ENCODE data around the gene PLA1A. TPM values are rescaled to one million over a fixed set of nuclear protein-coding genes. Genes with fewer than 3 reads are reported as not detected.

Gene PLA1A
- total and polyA plus RNA-seq, 9 donors = 0.07 to 0.37 (median 0.19) TPM; not detected in 2

DNA sequence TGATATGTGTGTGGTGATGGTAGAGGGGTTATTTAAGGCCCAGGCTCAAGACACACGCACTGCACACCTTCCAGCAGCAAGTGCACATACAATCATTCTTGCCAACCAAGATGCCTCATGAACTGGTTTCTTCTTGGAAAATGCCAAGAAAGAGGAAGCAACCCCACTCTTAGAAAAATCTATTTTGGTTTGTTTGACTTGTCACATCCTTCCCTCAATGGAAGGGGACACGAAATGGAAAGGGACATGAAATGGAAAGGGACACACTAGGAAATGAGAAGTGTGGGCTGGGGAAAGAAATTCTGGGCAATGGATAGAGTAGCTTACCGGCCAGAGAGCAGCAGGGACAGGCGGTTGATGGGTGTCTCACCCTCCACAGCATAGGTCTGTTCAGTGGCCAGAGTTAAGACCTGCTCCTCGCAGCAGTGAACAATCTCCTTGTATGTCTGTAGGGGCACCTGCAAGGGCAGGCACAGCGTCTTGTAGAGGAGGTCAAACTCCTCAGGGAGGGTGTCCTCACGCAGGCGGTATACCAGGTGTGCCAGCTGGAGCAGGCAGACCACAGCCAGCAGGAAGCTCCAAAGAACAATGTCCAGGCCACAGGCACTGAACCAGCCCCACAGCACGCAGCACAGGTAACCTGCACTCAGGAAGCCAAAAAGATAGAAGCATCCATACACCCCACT is 62.1 kb downstream of the PLA1A start:
- Histone ChIP-seq H3K36me3 (ENCODE audit: control insufficient read depth, insufficient read depth, low read length) (peaks cover 8% of the 10 kb centered on the region), H3K27me3 (ENCODE audit: control insufficient read depth, insufficient read depth, low read length) (no peaks in the 10 kb centered on the region), H3K9me3 (replicated peaks; ENCODE audit: control insufficient read depth, low read depth, low read length) (no peaks in the 10 kb centered on the region), H3K4me3 (ENCODE audit: low read length) (peak overlapping the region; percentile 36), H3K4me1 (ENCODE audit: control insufficient read depth, insufficient read depth, low read length) (peaks cover 29% of the 10 kb centered on the region), H3K27ac (ENCODE audit: low read length) (peak overlapping the region; percentile 44)
- DNase-seq = peak; percentile 61
- WGBS (ENCODE audit: insufficient coverage) = 80% methylated on average over 6 of the region's 9 CpGs

DNA sequence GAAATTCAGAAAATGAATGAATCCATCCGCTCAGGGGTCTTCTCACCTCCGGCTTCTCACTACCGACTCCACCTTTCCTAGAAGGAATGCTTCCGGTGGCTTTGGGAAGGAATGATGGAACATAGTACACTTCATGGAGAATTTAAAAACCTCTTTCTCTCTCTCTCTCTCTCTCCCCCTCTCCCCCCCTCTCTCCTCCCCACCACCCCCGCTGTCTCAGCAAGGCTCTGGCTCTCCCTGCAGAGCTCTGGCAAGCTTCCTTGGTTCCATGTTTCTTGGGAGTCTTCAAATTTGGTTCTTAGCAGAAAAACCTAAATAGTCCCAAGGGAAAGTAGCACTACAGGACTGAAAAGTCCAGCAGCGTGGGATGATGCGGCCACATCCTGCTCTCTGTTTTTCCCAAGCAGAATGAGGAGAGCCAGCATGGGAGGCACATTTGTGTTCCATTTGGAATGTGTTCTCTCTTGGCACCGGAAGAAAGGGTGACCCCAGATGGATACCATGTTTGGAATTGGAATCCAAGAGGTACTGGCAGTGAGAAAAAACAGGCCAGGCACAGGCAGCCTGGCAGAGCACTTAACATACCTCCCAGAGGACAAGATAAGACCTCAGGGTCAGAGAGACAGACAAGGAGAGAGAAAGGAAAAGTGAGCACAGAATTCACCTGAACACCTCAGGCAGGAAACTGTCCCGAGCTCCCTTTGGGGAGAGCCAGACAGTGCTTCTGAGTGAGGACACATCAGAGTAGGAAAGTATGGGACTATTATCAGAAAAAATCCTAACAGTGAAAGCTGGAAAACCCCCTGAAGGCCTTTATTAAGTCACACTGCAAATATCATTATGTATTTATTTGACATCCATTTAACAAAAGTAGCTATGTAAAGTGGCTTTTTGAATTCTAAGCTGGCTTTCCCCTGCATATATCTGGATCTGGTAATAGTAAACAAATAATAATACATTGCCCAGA is 63.1 kb downstream of the PLA1A start, which contains the start of gene POPDC2:
Gene POPDC2, minus strand, starts transcription at position 116 of the 967 bp plus-strand sequence. CDS start 166 bp downstream, outside the sequence.
- 32% methylated on average over 3 of the region's 9 CpGs for WGBS (ENCODE audit: insufficient coverage)
- peak within 1 kb of the TSS; percentile 44 for H3K27ac ChIP-seq (ENCODE audit: low read length)
- H3K9me3 ChIP-seq (replicated peaks; ENCODE audit: control insufficient read depth, low read depth, low read length) = no peaks in the 10 kb centered on the region
- peak; percentile 64 for DNase-seq
- peaks cover 8% of the 10 kb centered on the region for H3K36me3 ChIP-seq (ENCODE audit: control insufficient read depth, insufficient read depth, low read length)
- H3K4me3 ChIP-seq (ENCODE audit: low read length) = peak within 1 kb of the TSS; percentile 36
- H3K27me3 ChIP-seq (ENCODE audit: control insufficient read depth, insufficient read depth, low read length) = no peaks in the 10 kb centered on the region
- H3K4me1 ChIP-seq (ENCODE audit: control insufficient read depth, insufficient read depth, low read length) = peaks cover 32% of the 10 kb centered on the region

DNA sequence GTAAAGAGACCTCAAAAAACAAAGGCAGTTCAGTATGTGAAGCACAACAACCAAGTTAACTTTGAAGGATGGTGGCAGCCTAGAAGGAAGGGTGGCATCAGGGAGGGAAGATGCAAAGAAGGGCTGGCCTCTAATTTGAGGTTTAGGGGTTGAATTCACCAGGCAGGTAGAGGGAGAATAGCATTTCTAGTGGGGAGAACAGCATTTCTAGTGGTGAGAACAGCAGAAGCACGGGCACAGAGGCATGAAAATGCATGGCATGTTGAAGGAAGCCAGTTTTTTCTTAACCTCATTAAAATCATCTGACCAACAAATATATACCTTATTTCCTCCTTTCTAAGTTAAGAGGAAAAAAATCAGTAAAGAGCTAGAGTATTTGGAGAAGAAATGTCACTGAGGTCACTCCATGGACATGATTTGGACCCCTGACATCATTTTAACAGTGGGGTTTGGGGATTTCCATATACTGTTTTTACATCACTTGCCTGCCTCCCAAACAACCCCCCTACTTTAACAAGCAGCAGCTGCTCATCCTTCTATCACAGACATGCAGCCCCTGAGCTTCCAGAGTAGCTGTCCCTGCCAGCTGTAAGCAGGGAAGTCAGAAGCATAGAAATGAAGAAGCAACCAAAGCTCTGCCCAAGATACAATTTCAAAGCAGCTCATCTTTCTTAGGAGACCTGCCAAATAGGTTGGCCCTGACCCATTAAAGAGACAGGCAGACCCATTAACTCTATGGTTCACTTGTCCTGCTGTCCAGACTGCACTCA is 65.1 kb downstream of the PLA1A start:
- WGBS (ENCODE audit: insufficient coverage) = no CpG with 5 or more reads among the region's 1 CpG
- DNase-seq = peak; percentile 85

DNA sequence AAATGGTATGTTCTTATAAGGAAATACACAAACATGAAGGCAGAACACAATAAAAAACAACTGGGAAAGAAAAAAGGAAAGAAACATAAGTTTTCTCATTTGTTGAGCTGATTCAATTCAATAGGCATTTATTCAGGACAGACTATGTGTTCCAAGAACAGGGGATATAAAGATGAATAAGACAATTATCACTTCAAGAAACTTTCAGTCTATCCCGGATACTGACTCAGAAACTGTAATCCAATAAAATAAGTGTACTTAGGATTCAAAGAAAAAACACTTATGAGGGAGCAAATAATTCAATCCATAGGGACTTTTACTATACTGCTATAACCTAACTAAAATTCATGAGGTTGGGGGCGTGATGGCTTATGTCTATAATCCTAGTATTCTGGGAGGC is 66.2 kb downstream of the PLA1A start:
- peaks cover 32% of the 10 kb centered on the region for H3K4me1 ChIP-seq (ENCODE audit: control insufficient read depth, insufficient read depth, low read length)
- peaks cover 5% of the 10 kb centered on the region for H3K36me3 ChIP-seq (ENCODE audit: control insufficient read depth, insufficient read depth, low read length)
- WGBS (ENCODE audit: insufficient coverage) = no CpG with 5 or more reads among the region's 2 CpGs

More for the DNA sequence above, 65.1 kb downstream of the PLA1A start:
- Histone ChIP-seq H3K9me3 (replicated peaks; ENCODE audit: control insufficient read depth, low read depth, low read length) (no peaks in the 10 kb centered on the region), H3K27me3 (ENCODE audit: control insufficient read depth, insufficient read depth, low read length) (no peaks in the 10 kb centered on the region), H3K36me3 (ENCODE audit: control insufficient read depth, insufficient read depth, low read length) (peaks cover 3% of the 10 kb centered on the region), H3K27ac (ENCODE audit: low read length) (peak overlapping the region; percentile 73), H3K4me3 (ENCODE audit: low read length) (no peak overlapping the region), H3K4me1 (ENCODE audit: control insufficient read depth, insufficient read depth, low read length) (peaks cover 32% of the 10 kb centered on the region)

DNA sequence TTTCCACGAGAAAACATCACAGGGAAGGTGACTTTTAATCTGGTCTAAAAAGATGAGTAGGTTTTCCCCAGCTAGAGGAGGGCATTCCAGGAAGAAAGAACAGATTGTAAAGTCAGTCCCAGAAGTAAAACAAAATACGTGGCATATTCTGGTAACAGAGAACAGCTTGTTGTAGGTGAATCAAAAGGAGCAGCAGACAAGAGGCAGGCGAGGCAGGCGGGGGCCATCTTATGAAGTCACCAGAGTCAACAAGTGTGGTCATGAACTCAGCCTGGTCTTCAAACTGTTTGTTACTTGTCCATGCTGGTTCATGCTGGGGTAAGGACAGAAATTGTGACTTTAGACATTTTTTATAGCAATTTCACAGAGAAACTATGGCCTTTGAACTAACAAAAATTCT is 66.7 kb downstream of the PLA1A start:
- H3K27ac ChIP-seq (ENCODE audit: low read length) = peak overlapping the region; percentile 15
- H3K27me3 ChIP-seq (ENCODE audit: control insufficient read depth, insufficient read depth, low read length) = no peaks in the 10 kb centered on the region
- H3K9me3 ChIP-seq (replicated peaks; ENCODE audit: control insufficient read depth, low read depth, low read length) = no peaks in the 10 kb centered on the region
- H3K4me1 ChIP-seq (ENCODE audit: control insufficient read depth, insufficient read depth, low read length) = peaks cover 32% of the 10 kb centered on the region
- DNase-seq = no peak
- 76% methylated on average over 2 of the region's 4 CpGs for WGBS (ENCODE audit: insufficient coverage)
- H3K4me3 ChIP-seq (ENCODE audit: low read length) = no peak overlapping the region
- peaks cover 2% of the 10 kb centered on the region for H3K36me3 ChIP-seq (ENCODE audit: control insufficient read depth, insufficient read depth, low read length)

More for the DNA sequence above, 66.2 kb downstream of the PLA1A start:
- DNase-seq = no peak
- no peak overlapping the region for H3K4me3 ChIP-seq (ENCODE audit: low read length)
- no peaks in the 10 kb centered on the region for H3K9me3 ChIP-seq (replicated peaks; ENCODE audit: control insufficient read depth, low read depth, low read length)
- peak overlapping the region; percentile 15 for H3K27ac ChIP-seq (ENCODE audit: low read length)
- no peaks in the 10 kb centered on the region for H3K27me3 ChIP-seq (ENCODE audit: control insufficient read depth, insufficient read depth, low read length)

DNA sequence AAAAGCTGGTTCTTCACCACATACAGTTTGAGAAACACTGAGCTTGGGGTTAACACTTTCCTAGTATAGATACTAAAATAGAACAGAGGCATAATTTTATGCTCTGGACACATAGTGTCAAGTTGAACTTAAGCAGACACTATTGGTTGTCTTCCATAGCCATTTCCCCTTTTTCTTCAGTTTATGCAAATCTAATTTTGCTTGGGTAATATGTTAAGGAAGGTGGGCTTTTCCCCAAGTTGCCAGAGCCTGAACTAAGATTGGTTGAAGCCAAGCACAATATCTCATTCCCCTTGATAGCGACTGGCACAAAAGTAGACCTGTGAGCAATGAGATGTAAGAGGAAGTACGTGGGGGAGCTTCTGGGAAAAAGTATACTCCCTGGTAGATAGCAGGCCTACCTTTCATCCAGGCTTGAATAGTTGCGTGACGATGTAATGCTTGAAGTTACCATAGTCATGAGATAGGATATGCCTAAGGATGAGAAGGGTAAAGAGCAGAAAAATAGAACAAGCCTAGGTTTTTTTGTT is 67.2 kb downstream of the PLA1A start:
- Histone ChIP-seq H3K27ac (ENCODE audit: low read length) (peak overlapping the region; percentile 25), H3K27me3 (ENCODE audit: control insufficient read depth, insufficient read depth, low read length) (no peaks in the 10 kb centered on the region), H3K4me3 (ENCODE audit: low read length) (no peak overlapping the region), H3K9me3 (replicated peaks; ENCODE audit: control insufficient read depth, low read depth, low read length) (no peaks in the 10 kb centered on the region), H3K4me1 (ENCODE audit: control insufficient read depth, insufficient read depth, low read length) (peaks cover 31% of the 10 kb centered on the region), H3K36me3 (ENCODE audit: control insufficient read depth, insufficient read depth, low read length) (peaks cover 3% of the 10 kb centered on the region)
- 100% methylated on average over 2 of the region's 4 CpGs for WGBS (ENCODE audit: insufficient coverage)
- no peak for DNase-seq

DNA sequence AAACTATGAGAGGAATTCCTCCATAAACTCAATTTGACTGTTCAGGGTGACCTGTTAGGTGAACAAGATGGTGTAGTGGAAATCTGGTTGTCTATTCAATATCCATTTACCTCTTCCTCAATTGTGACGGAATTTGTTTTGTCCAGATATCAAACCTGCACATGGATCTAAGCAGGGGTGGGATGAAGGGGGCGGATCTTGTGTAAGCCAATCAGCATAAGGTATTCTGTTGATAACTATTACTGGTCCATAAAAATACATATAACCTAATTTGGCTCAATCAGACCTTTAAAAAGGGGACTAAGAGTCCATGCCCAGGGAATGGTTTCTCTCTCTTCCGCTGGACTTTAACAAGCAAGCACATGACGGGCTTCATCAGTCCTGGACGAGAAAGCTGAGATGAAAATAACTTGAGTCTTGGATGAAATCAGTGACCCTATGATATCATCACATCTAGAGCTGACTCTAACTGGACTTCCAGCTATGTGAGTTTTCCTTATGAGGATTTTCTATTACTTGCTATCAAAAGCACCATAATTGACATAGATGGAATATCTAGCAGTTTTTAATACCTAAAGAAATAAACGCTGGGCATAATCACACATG is 68.4 kb downstream of the PLA1A start:
- H3K9me3 ChIP-seq (replicated peaks; ENCODE audit: control insufficient read depth, low read depth, low read length) = no peaks in the 10 kb centered on the region
- WGBS (ENCODE audit: insufficient coverage) = no CpG with 5 or more reads among the region's 6 CpGs
- no peaks in the 10 kb centered on the region for H3K27me3 ChIP-seq (ENCODE audit: control insufficient read depth, insufficient read depth, low read length)
- no peak for DNase-seq
- peaks cover 5% of the 10 kb centered on the region for H3K36me3 ChIP-seq (ENCODE audit: control insufficient read depth, insufficient read depth, low read length)
- H3K27ac ChIP-seq (ENCODE audit: low read length) = no peak overlapping the region
- H3K4me1 ChIP-seq (ENCODE audit: control insufficient read depth, insufficient read depth, low read length) = peaks cover 22% of the 10 kb centered on the region
- H3K4me3 ChIP-seq (ENCODE audit: low read length) = no peak overlapping the region

DNA sequence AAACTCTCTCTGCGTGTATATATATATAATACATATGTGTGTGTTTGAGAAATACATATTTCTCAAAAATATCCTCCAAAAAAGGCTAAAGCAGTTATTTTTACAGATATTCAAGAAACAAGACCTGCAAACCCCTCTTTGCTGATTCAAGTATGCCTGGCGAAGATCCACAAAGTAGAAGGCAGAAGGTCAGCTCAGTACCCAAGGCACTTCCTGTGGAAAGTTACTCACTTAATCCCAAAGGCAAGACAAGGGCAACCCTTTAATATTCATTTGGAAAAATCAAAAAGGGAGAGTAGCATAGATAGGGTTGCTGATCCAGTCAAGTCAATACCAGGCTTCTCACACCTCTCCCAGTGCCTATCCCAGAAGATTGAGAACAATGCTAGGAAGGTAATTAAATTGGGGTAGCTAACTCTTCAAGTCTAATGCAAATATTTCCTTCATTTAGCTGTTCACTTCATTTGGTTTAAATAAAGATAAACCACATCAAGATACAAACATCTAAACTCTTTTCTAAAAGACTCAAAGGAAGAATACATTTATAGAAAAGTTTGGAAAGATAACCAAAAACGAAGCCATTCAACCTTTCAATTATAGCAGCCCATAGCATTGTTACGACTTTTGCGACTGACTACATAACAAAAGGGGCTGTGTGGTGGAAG is 72.4 kb downstream of the PLA1A start:
- no peaks in the 10 kb centered on the region for H3K27me3 ChIP-seq (ENCODE audit: control insufficient read depth, insufficient read depth, low read length)
- no peaks in the 10 kb centered on the region for H3K9me3 ChIP-seq (replicated peaks; ENCODE audit: control insufficient read depth, low read depth, low read length)
- DNase-seq = no peak
- H3K36me3 ChIP-seq (ENCODE audit: control insufficient read depth, insufficient read depth, low read length) = peaks cover 24% of the 10 kb centered on the region
- H3K27ac ChIP-seq (ENCODE audit: low read length) = no peak overlapping the region
- peaks cover 5% of the 10 kb centered on the region for H3K4me1 ChIP-seq (ENCODE audit: control insufficient read depth, insufficient read depth, low read length)
- no peak overlapping the region for H3K4me3 ChIP-seq (ENCODE audit: low read length)
- 67% methylated on average over 1 of the region's 5 CpGs for WGBS (ENCODE audit: insufficient coverage)

DNA sequence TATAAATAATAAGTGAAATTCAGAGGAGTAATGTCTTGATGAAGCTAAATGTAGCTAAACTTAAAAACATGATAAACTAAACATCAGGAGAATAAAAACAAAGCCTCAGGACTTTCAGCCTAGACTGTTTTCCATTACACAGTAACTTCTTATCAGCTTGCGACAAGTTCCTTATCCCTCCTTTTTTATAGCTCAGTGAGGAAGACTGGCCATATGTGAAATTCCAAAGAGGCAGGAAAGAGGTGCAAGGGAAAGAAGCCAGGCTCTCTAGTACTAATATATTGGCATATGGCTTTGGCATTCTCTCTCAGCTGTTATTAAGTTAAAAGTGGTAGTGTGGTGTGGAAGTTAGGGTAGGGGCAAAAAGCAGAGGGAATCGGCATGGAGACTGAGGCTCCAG is 75.1 kb downstream of the PLA1A start:
- no peaks in the 10 kb centered on the region for H3K9me3 ChIP-seq (replicated peaks; ENCODE audit: control insufficient read depth, low read depth, low read length)
- no peaks in the 10 kb centered on the region for H3K27me3 ChIP-seq (ENCODE audit: control insufficient read depth, insufficient read depth, low read length)
- H3K4me1 ChIP-seq (ENCODE audit: control insufficient read depth, insufficient read depth, low read length) = peaks cover 5% of the 10 kb centered on the region
- H3K36me3 ChIP-seq (ENCODE audit: control insufficient read depth, insufficient read depth, low read length) = peaks cover 24% of the 10 kb centered on the region
- DNase-seq = no peak
- H3K4me3 ChIP-seq (ENCODE audit: low read length) = no peak overlapping the region
- no CpG with 5 or more reads among the region's 2 CpGs for WGBS (ENCODE audit: insufficient coverage)
- H3K27ac ChIP-seq (ENCODE audit: low read length) = no peak overlapping the region
